HG03025 (cell line): ENCODE measurements around the gene WDR82.

Source experiments
- ATAC-seq: cut with Tn5 transposase; IDR thresholded peaks from one replicate; pipeline ENCODE4 v1.9.1; 2021; ENCODE audit warnings: mild to moderate bottlenecking, moderate library complexity; ENCODE audit not compliant: unreplicated experiment, low FRiP score

WDR82 gene

GRCh38 chr3:52211268-52211891 lies 67.1 kb downstream of the WDR82 start:
- ATAC-seq: no peak

GRCh38 chr3:52210550-52211046 lies 67.9 kb downstream of the WDR82 start:
- ATAC-seq: no peak

GRCh38 chr3:52210037-52210436 lies 68.4 kb downstream of the WDR82 start:
- ATAC-seq: no peak

- ATAC-seq: no peak
Observed at GRCh38 chr3:52208556-52208955, 69.9 kb downstream of the WDR82 start.

- no peak for ATAC-seq
Observed at GRCh38 chr3:52205727-52206372, 72.6 kb downstream of the WDR82 start.
